NCI-H146 (cell line): ENCODE measurements around the gene SPACA5.
A peak's percentile ranks its signal among the peaks of the same experiment; 100 is the strongest.
"Not testable (repeated sequence)": the region's sequence is repeated elsewhere in the genome, so short reads cannot be mapped to it uniquely, and the experiment has no call there.

Experiments used
- DNase-seq: peaks from one replicate; lab custom pipeline; 2025; lab: John Stamatoyannopoulos, UW

SPACA5 gene

DNA sequence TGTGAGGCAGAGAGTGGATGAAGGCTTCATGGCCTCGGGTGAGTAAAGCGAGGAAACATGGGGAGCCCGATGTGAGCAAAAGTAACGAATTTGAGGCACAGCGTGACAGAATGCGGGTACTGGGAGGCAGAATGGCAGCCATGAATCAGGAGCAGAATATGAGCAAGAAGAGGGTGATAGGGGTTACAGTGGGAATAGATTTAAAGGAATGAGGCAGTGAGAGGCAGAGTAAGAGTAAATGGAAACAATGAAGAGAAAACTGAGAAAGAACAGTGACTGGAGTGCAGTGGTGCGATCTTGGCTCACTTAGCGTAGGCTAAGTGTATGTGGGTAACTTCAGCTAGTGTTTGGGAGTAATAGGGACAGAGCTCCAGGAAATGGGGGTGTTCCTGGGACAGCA is at the start of gene SPACA5:
SPACA5 (plus strand) TSS at position 301 of the 400 bp plus-strand sequence. CDS start 815 bp downstream, outside the sequence.
- DNase-seq: not testable (repeated sequence)

DNA sequence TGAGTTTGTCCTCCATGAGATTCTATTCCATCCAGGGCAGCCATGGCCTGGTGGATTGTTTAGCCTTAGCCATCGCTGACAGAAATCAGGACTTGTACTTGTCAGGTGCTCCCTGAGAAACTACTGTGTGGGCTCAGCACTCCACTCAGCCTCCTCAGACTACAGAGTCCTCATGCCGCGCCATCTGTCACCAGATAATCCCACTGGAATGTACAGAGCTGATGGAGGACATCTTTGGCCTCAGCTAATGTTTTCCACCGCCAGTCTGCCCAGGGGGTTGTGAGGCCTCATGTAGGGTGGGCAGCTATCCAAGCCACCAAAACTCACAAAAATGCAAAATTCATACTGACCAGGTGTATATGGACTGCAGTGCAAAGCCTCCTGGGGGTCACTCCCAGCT is 48.6 kb upstream of the SPACA5 start:
- not testable (repeated sequence) for DNase-seq

DNA sequence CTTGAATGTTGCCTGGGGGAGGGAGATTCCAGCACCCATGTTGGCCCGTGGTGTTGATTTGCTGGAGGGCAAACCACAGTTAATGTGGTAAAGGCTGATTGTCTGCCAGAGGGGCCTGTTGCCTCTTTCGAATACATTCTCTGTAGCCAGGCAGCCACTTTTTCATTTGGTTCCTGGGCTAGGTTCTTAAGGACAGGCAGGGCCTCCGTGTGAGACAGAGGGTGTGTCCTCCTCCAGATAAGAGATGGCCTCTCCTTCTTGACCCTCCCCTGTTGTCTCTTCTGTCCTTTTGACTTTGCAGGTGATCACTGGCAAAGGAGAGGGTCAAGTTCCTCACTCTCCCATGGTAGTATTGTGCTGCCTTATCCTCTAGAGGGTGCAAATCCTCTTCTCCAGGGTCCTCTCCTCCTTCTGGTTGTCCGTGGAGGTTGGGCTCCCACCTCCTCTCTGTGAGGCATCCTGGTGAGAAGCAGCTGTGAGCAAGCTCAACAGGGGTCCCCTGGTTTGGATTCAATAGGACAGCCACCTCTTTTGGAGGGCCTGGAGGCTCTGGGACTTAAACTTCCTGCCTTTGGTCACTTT is 47.9 kb upstream of the SPACA5 start:
- peak; percentile 52 for DNase-seq

DNA sequence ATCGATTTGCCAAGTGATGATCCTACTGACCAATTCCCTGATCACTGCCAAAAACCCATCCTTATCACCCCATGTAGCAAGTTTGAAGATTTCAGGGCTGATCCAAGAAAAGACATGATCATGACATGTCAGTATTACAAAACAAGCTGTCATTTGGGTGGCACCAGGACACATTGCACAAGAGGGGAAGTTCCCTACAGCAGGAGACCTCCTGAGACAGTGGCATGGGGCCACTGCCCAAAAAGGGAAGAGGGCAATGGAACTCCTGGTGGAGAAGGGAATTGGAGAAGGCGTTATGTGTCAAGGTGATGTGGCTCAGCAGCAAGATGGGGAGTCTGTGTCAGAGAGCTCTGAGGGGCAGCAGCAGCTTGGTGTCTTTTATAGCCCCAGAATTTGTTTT is 46.4 kb upstream of the SPACA5 start:
- DNase-seq: no peak

DNA sequence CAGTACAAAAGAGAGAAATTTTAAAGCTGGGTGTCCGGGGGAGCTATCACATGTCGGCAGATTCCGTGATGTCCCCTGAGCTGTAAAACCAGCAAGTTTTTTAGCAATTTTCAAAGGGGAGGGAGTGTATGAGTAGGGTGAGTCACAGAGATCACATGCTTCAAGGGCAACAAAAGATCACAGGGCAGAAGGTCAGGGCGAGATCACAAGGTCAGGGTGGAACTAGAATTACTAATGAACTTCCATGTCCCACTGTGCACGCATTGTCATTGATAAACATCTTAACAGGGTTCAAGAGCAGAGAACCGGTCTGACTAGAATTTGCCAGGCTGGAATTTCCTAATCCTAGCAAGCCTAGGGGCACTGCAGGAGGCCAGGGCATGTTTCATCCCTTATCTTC is 45.0 kb upstream of the SPACA5 start:
- DNase-seq: not testable (repeated sequence)

DNA sequence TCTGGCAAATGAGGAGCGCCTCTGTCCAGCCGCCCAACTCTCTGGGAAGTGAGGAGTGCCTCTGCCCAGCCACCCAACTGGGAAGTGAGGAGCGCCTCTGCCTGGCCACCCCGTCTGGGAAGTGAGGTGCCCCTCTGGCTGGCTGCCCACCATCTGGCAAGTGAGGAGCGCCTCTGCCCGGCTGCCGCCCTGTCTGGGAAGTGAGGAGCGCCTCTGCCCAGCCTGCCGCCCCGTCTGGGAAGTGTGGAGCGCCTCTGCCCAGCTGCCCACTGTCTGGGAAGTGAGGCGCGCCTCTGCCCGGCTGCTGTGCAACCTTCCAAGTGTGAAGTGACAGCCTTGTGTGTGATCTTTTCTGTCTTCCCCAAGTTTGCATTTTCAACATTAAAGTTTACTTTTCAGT is 41.3 kb upstream of the SPACA5 start:
- not testable (repeated sequence) for DNase-seq

DNA sequence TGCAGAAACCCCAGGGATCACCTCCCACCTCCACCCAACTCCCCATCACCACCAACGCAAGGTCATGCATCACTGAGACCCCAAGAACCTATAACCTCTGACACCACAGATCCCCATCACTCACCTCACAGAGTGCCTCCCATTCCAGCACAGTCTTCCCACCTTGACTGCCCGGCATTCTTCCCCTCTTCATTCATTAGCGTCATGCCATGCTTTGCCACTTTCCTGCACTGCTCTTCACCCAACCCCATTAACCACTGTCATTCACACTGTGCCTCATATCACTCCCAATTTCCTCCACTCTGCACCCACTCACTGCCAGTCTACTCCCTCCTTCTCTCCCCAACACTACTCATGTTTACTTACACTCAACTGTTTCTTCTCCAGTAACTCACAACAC is 33.6 kb upstream of the SPACA5 start:
- no peak for DNase-seq

DNA sequence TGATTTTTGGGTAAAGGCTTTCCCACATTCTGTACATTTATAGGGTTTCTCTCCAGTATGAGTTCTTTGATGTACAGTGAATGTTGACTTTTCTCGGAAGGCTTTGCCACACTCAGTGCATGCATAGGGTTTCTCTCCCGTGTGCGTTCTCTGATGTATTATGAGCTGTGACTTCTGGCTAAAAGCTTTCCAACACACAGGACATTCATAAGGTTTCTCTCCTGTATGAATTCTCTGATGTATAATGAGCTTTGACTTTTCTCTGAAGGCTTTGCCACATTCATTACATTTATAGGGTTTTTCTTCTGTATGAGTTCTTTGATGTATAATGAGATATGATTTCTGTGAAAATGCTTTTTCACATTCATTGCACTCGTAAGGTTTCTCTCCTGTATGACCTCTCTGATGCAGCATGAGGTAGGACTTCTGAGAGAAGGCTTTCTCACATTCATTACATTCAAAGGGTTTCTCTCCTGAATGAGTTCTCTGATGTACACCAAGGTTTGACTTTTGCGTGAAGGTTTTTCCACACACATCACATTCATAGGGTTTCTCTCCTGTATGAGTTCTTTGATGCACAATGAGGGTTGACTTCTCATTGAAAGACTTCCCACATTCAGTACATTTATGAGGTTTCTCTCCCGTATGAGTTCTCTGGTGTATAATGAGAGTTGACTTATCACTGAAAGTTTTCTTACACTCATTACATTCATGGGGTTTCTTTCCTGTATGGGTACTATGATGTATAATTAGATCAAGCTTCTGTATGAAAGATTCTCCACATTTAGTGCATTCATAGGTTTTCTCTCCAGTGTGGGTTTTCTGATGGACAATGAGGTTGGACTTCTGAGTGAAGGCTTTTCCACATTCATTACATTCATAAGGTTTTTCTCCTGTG is 30.3 kb upstream of the SPACA5 start:
- DNase-seq: no peak

DNA sequence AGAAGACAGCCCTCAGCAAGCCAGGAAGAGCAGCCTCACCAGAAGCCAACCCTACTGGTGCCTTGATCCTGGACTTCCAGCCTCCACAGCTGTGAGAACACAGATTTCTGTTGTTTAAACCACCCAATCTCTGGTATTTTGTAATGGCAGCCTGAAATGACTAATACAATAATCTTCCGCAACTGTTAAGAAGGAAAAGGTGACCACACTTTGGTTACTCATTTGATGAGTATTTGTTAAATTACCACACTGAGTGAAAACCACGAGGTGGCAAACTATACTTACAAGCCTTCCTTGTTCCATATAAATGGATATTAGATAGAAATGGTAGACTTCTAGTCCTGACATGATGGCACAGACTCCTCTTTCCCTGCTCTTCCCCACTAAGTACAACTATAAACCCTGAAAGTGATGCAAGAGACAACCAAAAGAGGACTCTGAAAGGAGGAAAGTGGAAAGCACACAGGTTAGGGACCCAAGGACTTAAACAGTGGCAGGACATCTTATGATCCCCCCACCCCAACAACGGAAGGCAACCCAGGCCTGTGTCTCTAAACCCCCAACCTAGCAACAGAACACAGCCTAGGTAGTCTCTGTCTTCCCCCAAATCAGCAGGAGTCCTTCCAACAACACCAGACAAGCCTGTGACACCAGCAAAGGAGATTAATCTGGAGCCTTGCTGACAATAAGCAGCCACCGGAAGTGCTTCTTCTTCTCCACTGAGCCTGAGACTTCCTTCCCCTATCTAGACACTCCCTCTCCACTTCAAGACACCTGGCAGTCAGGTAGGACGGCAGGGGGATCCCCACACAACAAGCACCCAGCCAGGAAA is 15.3 kb upstream of the SPACA5 start:
- no peak for DNase-seq

DNA sequence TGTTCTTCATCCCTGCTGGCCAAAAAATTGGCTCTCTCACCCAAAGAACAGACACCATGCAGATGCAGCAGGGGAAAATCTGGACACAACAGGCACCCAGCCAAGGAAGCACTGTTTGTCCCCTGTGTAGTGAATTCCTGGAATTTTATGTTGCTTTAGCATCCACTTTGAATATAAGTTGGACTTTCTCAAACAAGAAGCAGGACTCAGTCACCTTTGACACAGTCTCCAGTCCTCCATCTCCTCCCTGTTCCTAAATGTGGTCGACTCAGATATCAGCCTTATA is 14.8 kb upstream of the SPACA5 start:
- DNase-seq: no peak

DNA sequence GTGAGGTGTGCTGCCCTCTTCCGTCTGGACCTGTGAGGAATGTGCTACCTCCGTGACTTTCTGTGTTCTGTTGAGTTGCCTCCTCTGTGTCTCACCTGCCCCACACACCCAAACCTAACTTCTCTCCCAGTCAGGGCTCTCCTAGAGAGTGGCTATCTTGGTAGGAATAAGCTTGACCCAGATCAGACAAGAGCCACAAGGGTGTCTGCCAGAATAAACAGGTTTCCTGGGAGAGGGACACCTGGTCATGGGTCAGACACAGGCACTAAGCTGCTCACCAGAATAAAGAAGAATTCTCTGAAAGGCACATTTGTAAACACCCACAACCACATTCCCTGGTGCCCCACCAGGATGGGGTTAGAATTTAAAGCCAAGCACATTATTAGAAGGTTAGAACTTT is 14.1 kb upstream of the SPACA5 start:
- no peak for DNase-seq

DNA sequence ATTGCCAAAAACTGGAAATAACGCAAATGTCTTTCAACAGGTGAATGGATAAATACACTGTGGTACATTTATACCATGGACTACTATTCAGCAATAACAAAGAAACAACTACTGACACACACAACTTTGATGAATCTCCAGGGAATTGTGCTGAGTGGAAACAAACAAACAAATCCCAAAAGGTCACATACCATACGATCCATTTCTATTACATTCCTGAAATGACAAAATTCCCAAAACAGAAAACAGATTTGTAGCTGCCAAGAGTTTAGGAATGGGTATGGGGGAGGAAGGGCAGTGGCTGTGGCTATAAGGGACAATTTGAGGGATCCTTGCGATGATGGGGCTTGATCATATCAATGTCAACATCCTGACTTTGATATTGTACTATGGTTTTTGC is 5.5 kb upstream of the SPACA5 start:
- no peak for DNase-seq

DNA sequence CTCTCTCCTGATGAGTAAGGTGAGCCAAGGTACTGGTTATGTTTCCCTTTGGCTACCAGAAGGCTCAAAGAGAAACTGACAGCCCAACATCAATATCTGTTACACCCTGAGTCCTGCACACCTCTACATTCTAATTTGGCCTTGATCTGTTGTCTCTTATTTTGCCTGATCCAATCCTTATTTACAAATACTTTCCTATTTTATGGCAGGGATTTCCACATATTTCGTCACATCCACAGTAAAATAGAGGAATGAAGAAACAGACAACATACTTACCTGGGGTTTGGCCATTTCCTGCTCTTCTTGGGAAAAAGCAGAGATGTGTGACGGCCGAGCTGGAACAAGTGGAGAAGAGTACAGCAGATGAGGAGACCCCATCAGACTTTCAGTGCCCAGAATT is 4.5 kb upstream of the SPACA5 start:
- DNase-seq: no peak

DNA sequence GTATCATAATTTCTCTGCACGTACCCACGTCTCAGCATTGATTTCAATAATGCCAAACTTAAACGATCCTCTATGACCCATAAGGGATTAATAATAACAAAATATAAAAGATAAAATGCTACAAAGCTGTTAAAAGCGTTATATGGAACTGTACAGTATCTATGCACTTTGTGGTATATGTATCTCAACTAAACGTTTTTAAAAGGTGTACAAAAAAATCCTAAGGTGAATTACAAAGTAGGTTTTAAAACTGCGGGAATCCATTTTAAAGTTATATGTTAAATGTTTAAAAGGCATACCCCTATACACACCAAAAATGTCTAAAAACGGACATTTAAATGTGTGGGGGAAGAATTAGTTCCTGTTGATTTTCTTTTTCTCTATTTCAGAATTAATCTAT is 3.9 kb upstream of the SPACA5 start:
- DNase-seq: no peak

DNA sequence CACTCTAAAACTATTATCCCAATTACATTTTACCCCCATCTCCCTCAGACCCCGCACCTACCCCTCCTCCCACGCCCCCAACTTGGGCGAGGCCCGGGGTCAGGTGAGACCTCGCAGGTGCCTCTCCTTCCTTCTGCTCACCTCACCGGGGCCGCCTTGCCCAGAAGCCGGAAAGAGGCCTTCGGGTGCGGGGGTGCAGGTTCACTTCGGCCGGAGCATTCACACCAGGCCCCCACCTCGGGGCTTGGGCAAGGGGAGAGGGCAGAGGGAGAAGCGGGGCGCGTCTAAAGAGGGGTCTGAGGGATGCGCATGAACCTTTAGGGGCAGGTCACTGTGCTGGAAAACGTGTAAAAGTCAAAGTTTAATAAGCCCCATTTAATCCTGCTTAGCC is 3.4 kb upstream of the SPACA5 start:
- peak; percentile 11 for DNase-seq

DNA sequence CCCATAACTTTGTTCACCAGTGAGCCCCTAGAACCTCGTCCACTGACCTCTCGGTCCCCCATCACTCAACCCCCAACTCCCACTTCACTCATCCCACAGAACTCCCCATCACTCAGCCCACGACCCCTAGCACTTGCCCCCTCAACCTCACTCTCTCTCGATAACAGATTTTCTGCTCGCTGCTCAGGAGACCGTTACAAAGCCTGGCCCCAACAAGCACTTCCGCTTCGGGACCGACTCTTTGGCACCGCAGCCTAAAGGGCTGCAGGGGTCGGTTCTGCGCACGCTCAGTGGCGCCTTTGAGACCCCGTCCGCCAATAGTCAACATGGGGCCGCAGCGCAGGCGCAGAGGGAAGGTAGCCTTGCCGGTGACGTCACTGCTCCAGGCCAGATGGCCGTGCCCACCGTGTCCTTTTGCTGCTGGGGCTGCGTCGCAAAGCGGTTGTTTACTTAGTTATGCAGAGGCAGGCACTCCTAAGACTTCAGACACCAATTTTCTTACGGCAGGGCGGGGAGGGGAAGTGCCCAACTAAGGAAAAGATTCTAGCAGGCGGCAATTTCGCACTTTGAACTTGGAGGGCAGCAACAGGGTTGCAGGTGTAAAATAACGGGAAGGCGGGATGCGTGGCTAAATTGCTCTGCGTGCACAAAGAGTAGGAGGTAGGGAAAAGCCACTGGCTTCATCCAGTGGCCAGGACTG is 2.9 kb upstream of the SPACA5 start, which contains the start of gene ZNF182:
ZNF182 (minus strand) TSS at position 232 of the 700 bp plus-strand sequence. CDS start 1,380 bp downstream, outside the sequence.
- DNase-seq: peak; percentile 95

DNA sequence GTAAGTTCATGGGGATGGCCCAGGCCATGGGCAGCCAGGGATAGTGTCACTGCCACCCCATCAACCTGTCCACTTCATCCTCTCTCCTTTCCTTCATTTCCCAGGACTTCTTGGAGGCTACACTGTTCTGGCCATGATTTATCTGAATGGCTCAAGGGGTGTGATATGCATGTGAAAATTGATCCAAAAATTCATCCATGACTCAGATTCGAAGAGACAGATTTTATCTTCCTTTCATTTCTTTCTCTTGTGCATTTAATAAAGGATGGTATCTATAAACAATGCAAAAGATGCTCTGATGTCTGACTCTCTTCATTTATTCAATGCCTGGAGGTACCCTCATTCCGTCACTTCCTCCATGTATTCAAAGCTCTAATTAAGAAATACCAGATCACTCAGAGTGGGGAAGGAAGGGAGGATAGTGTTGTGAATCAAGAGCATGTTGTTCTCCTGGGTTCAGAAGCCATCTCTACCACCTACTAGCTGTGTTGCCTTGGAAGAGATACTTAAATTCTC is 2.7 kb downstream of the SPACA5 start:
- not testable (repeated sequence) for DNase-seq

DNA sequence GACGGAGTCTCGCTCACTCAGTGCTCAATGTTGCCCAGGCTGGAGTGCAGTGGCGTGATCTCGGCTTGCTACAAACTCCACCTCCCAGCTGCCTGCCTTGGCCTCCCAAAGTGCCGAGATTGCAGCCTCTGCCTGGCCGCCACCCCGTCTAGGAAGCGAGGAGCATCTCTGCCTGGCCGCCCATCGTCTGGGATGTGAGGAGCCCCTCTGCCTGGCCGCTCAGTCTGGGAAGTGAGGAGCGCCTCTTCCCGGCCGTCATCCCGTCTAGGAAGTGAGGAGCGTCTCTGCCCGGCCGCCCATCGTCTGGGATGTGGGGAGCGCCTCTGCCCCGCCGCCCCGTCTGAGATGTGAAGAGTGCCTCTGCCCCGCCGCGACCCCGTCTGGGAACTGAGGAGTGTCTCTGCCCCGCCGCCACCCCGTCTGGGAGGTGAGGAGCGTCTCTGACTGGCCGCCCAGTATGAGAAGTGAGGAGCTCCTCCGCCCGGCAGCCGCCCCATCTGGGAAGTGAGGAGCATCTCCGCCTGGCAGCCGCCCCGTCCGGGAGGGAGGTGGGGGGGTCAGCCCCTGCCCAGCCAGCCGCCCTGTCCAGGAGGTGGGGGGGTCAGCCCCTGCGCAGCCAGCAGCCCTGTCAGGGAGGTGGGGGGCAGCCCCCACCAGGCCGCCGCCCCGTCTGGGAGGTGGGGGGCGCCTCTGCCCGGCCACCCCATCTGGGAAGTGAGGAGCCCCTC is 10.0 kb downstream of the SPACA5 start:
- not testable (repeated sequence) for DNase-seq

DNA sequence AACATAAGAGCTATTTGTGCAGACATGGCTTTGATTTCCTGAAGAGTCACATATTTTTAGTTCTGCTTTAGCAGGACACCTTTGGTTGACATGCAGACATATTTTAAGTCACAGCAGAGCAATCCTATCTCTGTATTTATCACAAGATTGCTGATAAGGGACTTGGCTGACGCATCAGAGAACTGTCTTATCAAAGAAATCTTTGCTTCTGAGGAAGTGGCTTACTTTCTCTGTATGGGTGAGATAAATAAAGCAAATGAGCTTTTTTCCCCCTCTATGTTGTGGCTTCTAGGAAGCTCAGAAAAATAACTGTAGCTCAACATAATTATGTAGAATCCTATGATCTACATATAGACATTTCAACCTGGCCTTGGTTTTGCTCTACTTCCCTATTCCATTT is 13.1 kb downstream of the SPACA5 start:
- DNase-seq: not testable (repeated sequence)

DNA sequence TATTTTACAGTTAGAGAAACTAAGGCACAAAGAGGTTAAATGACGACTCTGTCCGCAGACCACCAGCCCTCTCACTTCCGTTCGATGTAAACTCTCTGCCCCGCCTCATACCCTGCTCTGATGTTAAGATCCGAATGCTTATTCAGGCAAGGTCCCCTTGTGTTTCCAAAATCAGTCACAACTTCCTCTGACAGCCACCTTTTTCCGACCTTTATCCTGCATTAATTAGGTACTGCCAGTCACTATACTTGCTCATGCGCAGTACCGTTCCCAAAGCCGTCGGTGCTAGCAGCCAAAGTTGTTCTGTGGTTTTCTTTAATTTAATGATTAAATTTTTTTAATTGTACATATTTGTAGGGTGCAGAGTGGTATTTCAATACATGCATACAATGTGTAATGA is 13.7 kb downstream of the SPACA5 start:
- DNase-seq: not testable (repeated sequence)
